ENCODE data around the gene ABHD15.
"Not testable (repeated sequence)": the region's sequence is repeated elsewhere in the genome, so short reads cannot be mapped to it uniquely, and the experiment has no call there.

The ABHD15 gene

GRCh38 chr17:29562615-29563014 is 4.2 kb downstream of the ABHD15 start:
- no peak for TF ChIP-seq CTCF (IDR thresholded peaks at IDR 0.05; ENCODE audit: borderline replicate concordance, insufficient read depth, low read depth, low read length)
- H3K4me3 ChIP-seq (ENCODE audit: low read depth, low read length) = no peak overlapping the region

- no peak overlapping the region for H3K4me3 ChIP-seq (ENCODE audit: low read depth, low read length)
- TF ChIP-seq CTCF (IDR thresholded peaks at IDR 0.05; ENCODE audit: borderline replicate concordance, insufficient read depth, low read depth, low read length) = no peak
These were observed 5.0 kb downstream of the ABHD15 start for GRCh38 chr17:29561554-29562517.

- no peak for TF ChIP-seq CTCF (IDR thresholded peaks at IDR 0.05; ENCODE audit: borderline replicate concordance, insufficient read depth, low read depth, low read length)
- H3K4me3 ChIP-seq (ENCODE audit: low read depth, low read length) = no peak overlapping the region
These were observed 6.5 kb downstream of the ABHD15 start for GRCh38 chr17:29560316-29560715.

- H3K4me3 ChIP-seq (ENCODE audit: low read depth, low read length) = no peak overlapping the region
- TF ChIP-seq CTCF (IDR thresholded peaks at IDR 0.05; ENCODE audit: borderline replicate concordance, insufficient read depth, low read depth, low read length) = no peak
These were observed 7.2 kb downstream of the ABHD15 start for GRCh38 chr17:29559640-29560039.

- not testable (repeated sequence) for H3K4me3 ChIP-seq (ENCODE audit: low read depth, low read length)
These were observed 8.7 kb downstream of the ABHD15 start for GRCh38 chr17:29558139-29558538.

GRCh38 chr17:29557739-29558116 is 9.1 kb downstream of the ABHD15 start:
- H3K4me3 ChIP-seq (ENCODE audit: low read depth, low read length) = no peak overlapping the region
- no peak for TF ChIP-seq CTCF (IDR thresholded peaks at IDR 0.05; ENCODE audit: borderline replicate concordance, insufficient read depth, low read depth, low read length)

- no peak for TF ChIP-seq CTCF (IDR thresholded peaks at IDR 0.05; ENCODE audit: borderline replicate concordance, insufficient read depth, low read depth, low read length)
- no peak overlapping the region for H3K4me3 ChIP-seq (ENCODE audit: low read depth, low read length)
These were observed 9.6 kb downstream of the ABHD15 start for GRCh38 chr17:29557085-29557738.

Data from GM12875 (cell line).